Activated B cell treated with CpG ODN at 0.5 μM for 24 hours (primary cell): Measurements from ENCODE around the gene PRM2. TPM values are rescaled to one million over a fixed set of nuclear protein-coding genes. Genes with fewer than 3 reads are reported as not detected.
"Not testable (repeated sequence)": the region's sequence is repeated elsewhere in the genome, so short reads cannot be mapped to it uniquely, and the experiment has no call there.

Experiments
- ATAC-seq: fragments of 200-7000 bp; cut with Tn5 transposase; one replicate; pipeline ENCODE4 v1.10.0; 2021; ENCODE audit warnings: low read depth, mild to moderate bottlenecking, moderate library complexity
- CTCF ChIA-PET: fragments of 350-600 bp; sonication (Branson Sonifier 250); formaldehyde crosslinking; loops from one replicate; lab custom pipeline; 2021; ENCODE audit warnings: antibody characterized with exemption; lab: Charles Lee
- POLR2A ChIA-PET: fragments of 350-600 bp; sonication (Branson Sonifier 250); formaldehyde crosslinking; loops from one replicate; lab custom pipeline; 2021; ENCODE audit warnings: antibody characterized with exemption; lab: Charles Lee
- DNase-seq: peaks from one replicate; pipeline ENCODE4 v3.0.0; 2022
- H3K27ac Mint-ChIP-seq: one replicate; pipeline ENCODE4 v1.8.0; 2020; ENCODE audit warnings: mixed read lengths
- H3K27me3 Mint-ChIP-seq: one replicate; pipeline ENCODE4 v1.8.0; 2021; ENCODE audit warnings: mixed read lengths
- H3K36me3 Mint-ChIP-seq: one replicate; pipeline ENCODE4 v1.8.0; 2021; ENCODE audit warnings: low read depth, mixed read lengths
- H3K4me1 Mint-ChIP-seq: one replicate; pipeline ENCODE4 v1.8.0; 2021; ENCODE audit warnings: mixed read lengths
- H3K4me3 Mint-ChIP-seq: one replicate; pipeline ENCODE4 v1.8.0; 2020; ENCODE audit warnings: mild to moderate bottlenecking, mixed read lengths
- H3K9me3 Mint-ChIP-seq: one replicate; pipeline ENCODE4 v1.8.0; 2020; ENCODE audit warnings: mixed read lengths
- intact Hi-C: fragments of 100-400 bp; cut with micrococcal nuclease; formaldehyde crosslinking; loops from one replicate; pipeline ENCODE4 v1.15.1; 2024
- total RNA-seq: library from RNA; stranded (reverse); gene quantifications from 2 replicates; pipeline ENCODE4 v1.2.3, GENCODE V29; 2022
- TF ChIP-seq, protein P1 (sequence below): fragments of 200-600 bp; IDR thresholded peaks from one replicate; pipeline ENCODE4 v1.8.0; 2022; ENCODE audit warnings: antibody characterized with exemption, mild to moderate bottlenecking

PRM2 gene
- total RNA-seq, 1 donor from 2014 or later: not detected

GRCh38 chr16:11302977-11303376 is 26.7 kb upstream of the PRM2 start:
- H3K9me3 Mint-ChIP-seq: no peaks in the 10 kb centered on the region
- no peaks in the 10 kb centered on the region for H3K27me3 Mint-ChIP-seq
- peaks cover 57% of the 10 kb centered on the region for H3K4me1 Mint-ChIP-seq
- ChIA-PET POLR2A (interaction anchor here (0.6 to 1.0 kb wide), 2 partner anchors 18 to 54 kb away, joined by 3 read pairs; no protein-coding TSS in a partner anchor), CTCF (no interaction called here)
- no peak overlapping the region for H3K27ac Mint-ChIP-seq
- H3K36me3 Mint-ChIP-seq: no peaks in the 10 kb centered on the region
- TF ChIP-seq, protein P1, sequence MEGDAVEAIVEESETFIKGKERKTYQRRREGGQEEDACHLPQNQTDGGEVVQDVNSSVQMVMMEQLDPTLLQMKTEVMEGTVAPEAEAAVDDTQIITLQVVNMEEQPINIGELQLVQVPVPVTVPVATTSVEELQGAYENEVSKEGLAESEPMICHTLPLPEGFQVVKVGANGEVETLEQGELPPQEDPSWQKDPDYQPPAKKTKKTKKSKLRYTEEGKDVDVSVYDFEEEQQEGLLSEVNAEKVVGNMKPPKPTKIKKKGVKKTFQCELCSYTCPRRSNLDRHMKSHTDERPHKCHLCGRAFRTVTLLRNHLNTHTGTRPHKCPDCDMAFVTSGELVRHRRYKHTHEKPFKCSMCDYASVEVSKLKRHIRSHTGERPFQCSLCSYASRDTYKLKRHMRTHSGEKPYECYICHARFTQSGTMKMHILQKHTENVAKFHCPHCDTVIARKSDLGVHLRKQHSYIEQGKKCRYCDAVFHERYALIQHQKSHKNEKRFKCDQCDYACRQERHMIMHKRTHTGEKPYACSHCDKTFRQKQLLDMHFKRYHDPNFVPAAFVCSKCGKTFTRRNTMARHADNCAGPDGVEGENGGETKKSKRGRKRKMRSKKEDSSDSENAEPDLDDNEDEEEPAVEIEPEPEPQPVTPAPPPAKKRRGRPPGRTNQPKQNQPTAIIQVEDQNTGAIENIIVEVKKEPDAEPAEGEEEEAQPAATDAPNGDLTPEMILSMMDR: no peak
- no peak for ATAC-seq
- intact Hi-C loops: no loop called here
- DNase-seq: no peak
- H3K4me3 Mint-ChIP-seq: no peak overlapping the region

GRCh38 chr16:11301645-11302501 is 25.6 kb upstream of the PRM2 start:
- DNase-seq: no peak
- H3K9me3 Mint-ChIP-seq: no peaks in the 10 kb centered on the region
- intact Hi-C loops: no loop called here
- ATAC-seq: no peak
- TF ChIP-seq, protein P1: no peak
- H3K36me3 Mint-ChIP-seq: no peaks in the 10 kb centered on the region
- ChIA-PET POLR2A (interaction anchor here (0.7 to 5.7 kb wide), 3 partner anchors 17 to 345 kb away, joined by 3 to 197 read pairs (median 8); partner anchors contain the start of gene SOCS1), CTCF (no interaction called here)
- H3K4me3 Mint-ChIP-seq: no peak overlapping the region
- H3K27ac Mint-ChIP-seq: peak overlapping the region; percentile 67
- H3K4me1 Mint-ChIP-seq: peaks cover 58% of the 10 kb centered on the region
- H3K27me3 Mint-ChIP-seq: no peaks in the 10 kb centered on the region

GRCh38 chr16:11300560-11300892 is 24.2 kb upstream of the PRM2 start:
- CTCF ChIA-PET: interaction anchor here (0.7 to 4.3 kb wide), 2 partner anchors 11 to 43 kb away, joined by 3 to 94 read pairs; partner anchors contain the start of gene SOCS1
- H3K27ac Mint-ChIP-seq: no peak overlapping the region

DNA sequence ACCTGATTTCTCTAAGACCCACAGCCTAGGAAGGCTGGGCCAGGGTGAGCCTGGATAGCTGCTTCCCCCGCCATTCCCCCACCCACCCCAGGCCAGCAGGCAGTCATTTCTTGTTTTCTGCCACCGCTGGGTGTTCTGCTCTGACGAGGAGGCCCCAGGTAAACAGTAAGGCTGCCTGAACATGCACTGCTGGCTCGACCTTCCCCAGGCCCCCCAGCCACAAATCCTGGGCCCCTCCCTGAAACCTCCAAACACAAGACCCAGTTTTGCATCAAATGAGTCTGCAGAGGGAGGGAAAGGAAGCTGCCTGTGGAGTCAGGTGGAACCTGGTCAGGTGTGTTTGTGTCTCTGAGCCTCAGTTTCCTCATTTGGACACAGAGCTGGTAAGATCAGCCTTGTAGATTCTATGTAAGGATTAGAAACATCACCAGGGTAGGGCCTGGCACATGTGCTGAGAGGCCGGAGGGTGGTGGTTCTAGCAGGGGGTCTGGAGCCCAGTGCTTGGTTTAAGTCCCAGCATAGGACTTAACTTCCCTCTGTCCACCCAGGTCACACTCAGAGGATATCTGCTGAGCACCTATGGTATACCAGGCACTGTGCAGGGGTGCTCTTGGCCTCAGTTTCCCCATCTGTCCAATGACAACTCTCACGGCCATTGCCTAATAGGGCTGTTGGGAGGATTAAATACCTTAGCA is 23.7 kb upstream of the PRM2 start:
- Mint-ChIP-seq H3K4me1 (peaks cover 55% of the 10 kb centered on the region), H3K27me3 (no peaks in the 10 kb centered on the region), H3K4me3 (no peak overlapping the region), H3K27ac (peak overlapping the region; percentile 18), H3K9me3 (no peaks in the 10 kb centered on the region), H3K36me3 (no peaks in the 10 kb centered on the region)
- TF ChIP-seq, protein P1: no peak
- ATAC-seq: no peak
- POLR2A ChIA-PET: interaction anchor here (0.5 to 5.7 kb wide), 10 partner anchors 10 to 421 kb away, joined by 3 to 197 read pairs (median 9); partner anchors contain the start of gene SOCS1
- DNase-seq: no peak
- intact Hi-C loops: loop anchor here (5.0 kb wide), 1 partner anchor 223 kb away; no protein-coding TSS in a partner anchor
- CTCF ChIA-PET: interaction anchor here (0.7 to 4.3 kb wide), 3 partner anchors 11 to 43 kb away, joined by 3 to 94 read pairs (median 28); partner anchors contain the start of gene SOCS1

More at GRCh38 chr16:11300560-11300892, 24.2 kb upstream of the PRM2 start:
- no peak for ATAC-seq
- POLR2A ChIA-PET: interaction anchor here (0.8 to 5.7 kb wide), 7 partner anchors 9 to 361 kb away, joined by 3 to 197 read pairs (median 12); partner anchors contain the start of gene SOCS1
- no peak for DNase-seq
- H3K27me3 Mint-ChIP-seq: no peaks in the 10 kb centered on the region
- H3K4me1 Mint-ChIP-seq: peaks cover 55% of the 10 kb centered on the region
- intact Hi-C loops: no loop called here
- TF ChIP-seq, protein P1: no peak
- no peaks in the 10 kb centered on the region for H3K9me3 Mint-ChIP-seq
- no peaks in the 10 kb centered on the region for H3K36me3 Mint-ChIP-seq
- H3K4me3 Mint-ChIP-seq: no peak overlapping the region

DNA sequence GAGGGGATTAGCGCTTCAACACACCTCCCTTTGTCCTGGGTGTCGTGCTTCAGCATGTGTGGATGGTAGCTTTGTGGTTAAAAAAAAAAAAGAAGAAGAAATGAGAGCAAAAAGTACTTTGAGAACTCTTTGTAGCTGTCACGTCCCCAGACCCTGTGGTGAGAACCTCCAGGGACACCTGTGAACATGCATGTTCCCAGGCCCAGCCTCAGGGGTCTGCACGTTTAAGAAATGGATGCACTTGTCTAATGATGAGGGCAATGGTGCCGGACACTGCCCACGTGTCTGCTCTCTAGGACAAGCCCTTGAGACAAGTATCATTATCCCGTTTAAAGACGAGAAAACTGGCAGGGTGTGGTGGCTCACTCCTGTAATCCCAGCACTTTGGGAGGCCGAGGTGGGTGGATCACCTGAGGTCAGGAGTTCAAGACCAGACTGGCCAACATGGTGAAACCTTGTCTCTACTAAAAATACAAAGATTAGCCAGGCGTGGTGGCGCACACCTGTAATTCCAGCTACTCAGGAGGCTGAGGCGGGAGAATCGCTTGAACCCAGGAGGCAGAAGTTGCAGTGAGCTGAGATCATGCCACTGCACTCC is 22.8 kb upstream of the PRM2 start:
- H3K9me3 Mint-ChIP-seq, DNase-seq, H3K27me3 Mint-ChIP-seq, ATAC-seq, H3K36me3 Mint-ChIP-seq: not testable (repeated sequence)
- peak overlapping the region; percentile 54 for H3K4me3 Mint-ChIP-seq
- H3K27ac Mint-ChIP-seq: peak overlapping the region; percentile 82
- POLR2A ChIA-PET: interaction anchor here (0.6 to 5.7 kb wide), 13 partner anchors 11 to 420 kb away, joined by 3 to 197 read pairs (median 14); partner anchors contain the start of gene SOCS1
- CTCF ChIA-PET: interaction anchor here (1.1 to 4.3 kb wide), 10 partner anchors 10 to 345 kb away, joined by 3 to 94 read pairs (median 15); partner anchors contain the start of gene SOCS1
- intact Hi-C loops: loop anchor here (5.0 kb wide), 1 partner anchor 222 kb away; no protein-coding TSS in a partner anchor
- peaks cover 60% of the 10 kb centered on the region for H3K4me1 Mint-ChIP-seq
